GM21447 (cell line): ENCODE data around the gene NKIRAS1.
"Not testable (repeated sequence)": the region's sequence is repeated elsewhere in the genome, so short reads cannot be mapped to it uniquely, and the experiment has no call there.

ENCODE experiments used
- ATAC-seq: cut with Tn5 transposase; IDR thresholded peaks from one replicate; pipeline ENCODE4 v1.9.1; 2021; ENCODE audit not compliant: unreplicated experiment

NKIRAS1 gene

DNA sequence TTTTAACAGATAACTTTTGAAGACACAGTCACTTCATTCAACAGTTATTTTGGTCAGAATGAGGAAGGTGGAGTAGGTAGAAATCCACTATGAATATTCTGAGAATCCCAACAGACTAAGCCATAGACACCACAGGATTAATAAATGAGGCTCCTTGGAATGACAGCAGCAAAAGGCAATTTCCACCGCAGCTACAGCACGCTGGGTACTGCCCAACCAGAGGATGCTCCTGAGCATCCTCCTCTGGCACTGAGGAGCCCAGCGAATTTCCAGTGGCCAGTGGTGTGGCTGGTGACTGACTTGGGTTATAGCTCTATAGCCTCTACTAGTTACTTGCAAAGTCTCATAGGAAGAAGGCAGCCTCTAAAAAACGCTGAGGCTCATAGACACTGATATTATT, 24.6 kb upstream of the NKIRAS1 start:
- no peak for ATAC-seq

DNA sequence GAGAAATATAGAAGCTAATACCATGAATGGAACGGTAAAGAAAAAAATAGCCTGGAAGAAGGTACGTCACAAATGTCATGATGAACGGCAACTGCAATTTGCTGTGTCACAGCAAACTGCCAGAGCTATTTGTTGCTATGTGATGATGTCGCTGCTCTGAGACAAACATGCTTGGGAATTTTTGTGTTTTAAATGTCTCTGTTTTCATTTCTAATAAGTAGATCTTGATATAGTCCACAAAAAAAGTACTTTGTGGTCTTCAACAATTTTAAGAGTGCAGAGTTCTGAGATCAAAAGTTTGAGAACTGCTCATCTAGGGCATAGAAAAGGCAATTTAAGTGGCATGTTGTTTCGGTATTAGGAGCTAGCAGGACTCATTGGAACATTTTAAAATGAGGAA, 24.0 kb upstream of the NKIRAS1 start:
- ATAC-seq: no peak

DNA sequence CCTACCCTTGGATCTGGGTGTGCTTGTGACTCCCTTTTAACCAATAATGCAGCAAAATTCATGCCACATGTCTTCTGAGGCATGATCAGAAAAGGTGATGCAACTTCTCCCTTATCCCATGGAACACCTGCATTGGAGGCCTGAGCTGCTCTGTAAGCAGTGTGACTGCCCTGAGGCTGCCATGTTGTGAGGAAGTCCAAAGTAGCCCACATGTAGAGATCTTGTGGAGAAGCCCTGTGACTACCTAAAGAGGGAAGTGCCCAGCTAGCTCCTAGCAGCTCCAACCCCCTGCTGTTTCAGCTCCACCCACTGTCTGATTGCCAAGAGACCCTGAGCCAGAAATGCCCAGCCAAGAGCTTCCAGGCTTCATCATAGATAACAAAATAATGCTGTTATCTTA, 21.9 kb upstream of the NKIRAS1 start:
- no peak for ATAC-seq

DNA sequence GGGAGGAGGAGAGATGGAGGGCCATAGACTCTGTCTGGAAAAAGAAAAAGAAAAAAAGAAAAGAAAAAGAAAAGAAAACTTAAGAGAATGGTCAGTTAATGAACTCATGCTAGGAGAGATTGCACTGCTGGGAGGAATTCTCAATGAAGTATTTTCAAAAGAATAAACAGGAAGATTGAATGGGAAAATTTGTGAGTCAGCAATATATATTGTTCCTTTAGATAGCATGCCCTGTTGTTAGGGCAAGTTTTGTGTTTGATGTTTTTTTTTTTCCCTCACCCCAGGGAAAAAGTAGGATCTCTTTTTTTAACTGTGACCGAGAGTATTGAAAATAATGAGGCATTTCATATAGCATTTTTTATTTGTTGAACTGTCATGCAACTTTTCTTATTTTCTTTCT, 20.5 kb upstream of the NKIRAS1 start:
- ATAC-seq: no peak

DNA sequence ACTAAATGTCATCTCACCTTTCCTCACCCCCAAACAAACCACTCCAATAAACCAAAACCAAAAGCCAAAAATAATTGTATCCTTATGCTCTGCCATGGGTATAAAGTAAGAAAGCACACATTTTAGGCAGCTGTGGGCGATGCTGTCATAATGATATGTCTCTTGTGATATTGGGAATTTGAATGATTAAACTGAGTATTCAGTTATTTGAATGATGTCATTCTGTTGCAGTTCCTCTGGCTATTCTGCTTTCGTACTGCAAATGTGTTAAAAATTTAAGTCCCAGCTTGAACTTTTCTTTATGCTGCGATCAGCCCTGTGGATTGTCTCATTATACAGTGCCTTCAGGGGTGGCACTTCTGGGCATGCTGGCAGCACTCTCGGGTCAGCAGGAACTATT, 17.5 kb upstream of the NKIRAS1 start:
- no peak for ATAC-seq

DNA sequence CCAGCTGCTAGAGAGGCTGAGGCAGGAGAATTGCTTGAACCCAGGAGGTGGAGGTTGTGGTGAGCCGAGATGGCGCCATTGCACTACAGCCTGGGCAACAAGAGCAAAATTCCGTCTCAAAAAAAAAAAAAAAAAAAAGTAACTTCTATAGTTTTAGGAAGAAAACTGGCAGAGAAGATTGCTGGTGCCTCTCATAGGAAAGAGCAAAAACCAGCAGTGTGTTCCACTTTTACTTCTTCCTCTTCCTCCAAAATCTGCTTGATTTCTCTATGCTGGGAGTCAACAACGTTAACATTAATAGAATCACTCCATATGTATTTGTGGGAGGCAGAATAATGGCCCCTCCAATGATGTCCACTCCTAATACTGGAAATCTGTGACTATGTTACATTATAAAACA, 15.8 kb upstream of the NKIRAS1 start:
- no peak for ATAC-seq

DNA sequence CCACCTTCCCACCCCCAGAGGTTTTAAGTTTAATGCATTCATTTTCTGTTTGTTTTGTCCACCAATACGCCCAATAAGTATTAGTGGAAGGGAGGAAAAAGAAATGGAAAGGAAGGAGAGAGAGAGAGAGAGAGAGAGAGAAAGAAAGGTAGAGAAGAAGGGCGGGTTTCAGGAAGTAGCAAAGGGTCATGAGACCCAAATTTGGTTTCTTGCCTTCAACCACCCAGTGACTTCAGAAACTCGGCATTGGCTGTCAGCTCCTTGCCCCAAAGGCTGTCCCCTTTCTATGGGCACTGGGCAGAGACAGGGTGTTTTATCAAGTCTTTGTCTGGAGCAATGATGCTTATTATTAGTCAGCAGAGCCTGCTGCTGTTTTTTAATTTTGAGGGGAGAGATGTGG, 14.8 kb upstream of the NKIRAS1 start:
- no peak for ATAC-seq

DNA sequence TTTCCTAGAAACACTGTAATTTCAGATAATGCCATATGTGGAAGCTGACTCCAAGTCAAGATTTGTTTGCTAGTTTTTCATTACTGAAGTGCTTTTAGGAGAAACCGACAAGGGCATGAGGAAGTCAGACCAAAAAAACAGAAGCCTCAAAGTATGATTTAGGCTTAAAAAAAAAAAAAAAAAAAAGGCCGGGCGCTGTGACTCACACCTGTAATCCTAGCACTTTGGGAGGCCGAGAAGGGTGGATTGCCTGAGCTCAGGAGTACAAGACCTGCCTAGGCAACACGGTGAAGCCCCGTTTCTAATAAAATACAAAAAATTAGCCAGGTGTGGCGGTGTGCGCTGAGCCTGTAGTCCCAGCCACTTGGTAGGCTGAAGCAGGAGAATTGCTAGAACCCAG, 11.7 kb upstream of the NKIRAS1 start:
- no peak for ATAC-seq

DNA sequence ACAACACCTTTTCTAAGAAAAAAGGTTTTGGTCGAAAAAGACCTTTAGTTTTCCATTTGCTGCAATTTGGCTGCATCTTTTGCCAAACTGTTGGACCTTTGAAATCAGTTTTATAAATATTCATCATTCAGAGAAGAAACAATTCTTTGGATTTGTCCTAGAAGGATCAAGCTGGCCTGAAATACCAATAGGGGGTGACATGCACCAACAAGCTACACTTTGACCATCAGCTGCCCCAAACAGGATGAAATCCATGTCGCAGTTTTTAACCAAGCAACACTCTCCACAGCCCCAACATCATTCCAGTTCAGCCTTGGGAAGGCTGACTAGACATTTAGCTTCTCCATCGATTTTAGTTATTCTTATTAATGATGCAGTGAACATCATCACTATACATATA, 9.9 kb upstream of the NKIRAS1 start:
- ATAC-seq: no peak

DNA sequence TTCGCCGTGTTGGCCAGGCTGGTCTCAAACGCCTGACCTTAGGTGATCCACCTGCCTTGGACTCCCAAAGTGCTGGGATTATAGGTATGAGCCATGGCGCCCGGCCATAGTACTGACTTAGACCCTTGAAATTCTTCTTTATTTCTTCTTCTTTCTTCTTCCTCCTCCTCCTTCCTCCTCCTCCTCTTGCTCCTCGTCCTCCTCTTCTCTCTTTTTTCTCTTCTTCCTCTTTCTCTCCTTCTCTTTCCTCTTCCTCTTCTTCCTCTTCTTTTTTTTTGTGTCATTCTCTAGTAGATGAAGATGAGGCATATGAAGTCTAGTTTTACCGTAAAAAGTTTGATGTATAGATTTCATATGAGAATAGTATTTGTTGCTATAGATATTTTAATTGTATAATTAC, 9.5 kb upstream of the NKIRAS1 start:
- ATAC-seq: no peak

DNA sequence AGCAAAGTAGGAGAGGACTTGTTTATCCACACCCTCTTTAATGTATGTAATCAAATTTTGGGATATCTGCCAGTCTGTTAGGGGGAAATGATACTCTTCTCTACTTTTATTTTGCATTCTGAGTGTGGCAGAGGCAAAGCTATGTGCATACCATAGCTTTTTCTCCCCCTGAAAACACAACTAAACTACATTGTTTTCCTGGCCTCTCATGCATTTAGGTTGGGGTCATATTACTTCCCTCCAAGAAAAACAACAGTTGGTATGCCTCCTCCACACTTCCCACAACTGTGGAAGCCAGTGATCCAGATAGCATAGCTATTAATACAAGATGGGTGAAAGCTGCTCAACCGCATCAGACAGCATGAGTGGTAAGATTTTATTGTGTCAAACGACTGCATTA, 7.0 kb upstream of the NKIRAS1 start:
- no peak for ATAC-seq

DNA sequence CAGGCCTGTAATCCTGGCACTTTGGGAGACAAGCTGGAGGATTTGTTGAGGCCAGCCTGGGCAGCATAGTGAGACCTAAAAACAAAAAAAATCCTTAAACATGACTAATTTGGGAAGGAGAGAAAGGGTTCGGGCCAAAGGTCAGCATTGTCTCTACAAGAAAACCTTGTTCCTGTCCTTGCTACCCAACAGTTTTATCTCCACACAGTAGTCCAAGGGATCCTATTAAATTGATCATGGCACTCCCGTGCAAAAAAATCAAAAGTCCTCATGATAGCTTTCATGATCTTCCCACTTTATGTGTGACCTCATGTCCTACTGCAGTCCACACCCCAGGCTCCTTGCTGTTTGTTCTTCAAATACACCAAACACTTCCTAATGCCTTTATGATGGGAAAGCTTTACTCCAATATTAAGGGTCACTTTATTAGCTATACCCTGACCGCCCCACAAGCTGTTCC, 4.3 kb upstream of the NKIRAS1 start:
- no peak for ATAC-seq

DNA sequence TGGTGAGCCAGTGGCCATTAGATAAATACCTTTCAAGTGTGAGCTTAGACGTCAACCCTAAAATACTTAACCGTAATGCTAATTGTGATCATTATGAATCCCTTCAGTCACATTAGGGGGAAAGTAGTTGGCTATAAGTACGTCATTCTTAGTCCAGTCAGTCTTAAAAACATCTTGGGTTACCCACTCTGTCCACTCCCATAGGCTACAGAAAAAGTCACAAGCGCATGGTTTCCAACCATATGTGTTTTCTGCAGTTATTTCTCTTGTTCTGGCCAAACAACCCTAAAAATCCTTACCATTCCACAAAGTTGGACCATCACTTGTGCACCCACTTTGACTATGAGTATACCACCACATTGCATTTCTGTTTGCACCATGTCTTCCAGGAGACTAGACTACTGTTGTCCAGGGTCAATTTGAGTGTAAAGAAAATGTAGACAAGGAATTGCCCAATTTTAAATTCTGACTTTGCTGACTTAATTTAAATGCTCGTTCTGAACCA, 3.4 kb upstream of the NKIRAS1 start:
- no peak for ATAC-seq

DNA sequence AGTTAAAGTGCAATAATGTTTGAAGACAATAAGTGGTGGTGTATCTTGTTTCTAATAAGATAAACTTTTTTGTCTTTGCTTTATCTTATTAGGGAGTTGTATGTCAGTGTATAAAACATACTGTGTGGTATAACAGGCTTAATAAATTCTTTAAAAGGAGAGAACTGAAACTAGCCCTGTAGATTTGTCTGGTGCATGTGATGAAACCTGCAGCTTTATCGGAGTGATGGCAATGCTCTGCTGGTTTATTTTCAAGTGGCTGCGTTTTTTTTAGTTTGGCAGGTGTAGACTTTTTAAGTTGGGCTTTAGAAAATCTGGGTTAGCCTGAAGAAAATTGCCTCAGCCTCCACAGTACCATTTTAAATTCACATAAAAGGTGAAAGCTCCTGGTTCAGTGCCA, 2.8 kb upstream of the NKIRAS1 start:
- ATAC-seq: no peak

DNA sequence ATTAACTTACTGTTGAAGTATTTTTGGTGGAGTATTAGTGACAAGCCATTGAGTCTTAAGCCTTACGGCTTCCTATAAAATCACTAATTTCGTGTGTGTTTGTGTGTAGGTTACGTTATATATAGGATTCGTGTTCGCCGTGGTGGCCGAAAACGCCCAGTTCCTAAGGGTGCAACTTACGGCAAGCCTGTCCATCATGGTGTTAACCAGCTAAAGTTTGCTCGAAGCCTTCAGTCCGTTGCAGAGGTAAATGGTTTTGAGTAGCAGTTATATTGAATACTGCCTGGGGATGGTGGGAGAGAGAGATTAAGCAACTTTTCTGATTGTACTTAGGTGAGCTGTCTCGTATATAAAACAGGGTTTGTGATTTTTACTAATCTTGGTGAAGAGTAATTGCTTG, 1.5 kb upstream of the NKIRAS1 start:
- not testable (repeated sequence) for ATAC-seq

DNA sequence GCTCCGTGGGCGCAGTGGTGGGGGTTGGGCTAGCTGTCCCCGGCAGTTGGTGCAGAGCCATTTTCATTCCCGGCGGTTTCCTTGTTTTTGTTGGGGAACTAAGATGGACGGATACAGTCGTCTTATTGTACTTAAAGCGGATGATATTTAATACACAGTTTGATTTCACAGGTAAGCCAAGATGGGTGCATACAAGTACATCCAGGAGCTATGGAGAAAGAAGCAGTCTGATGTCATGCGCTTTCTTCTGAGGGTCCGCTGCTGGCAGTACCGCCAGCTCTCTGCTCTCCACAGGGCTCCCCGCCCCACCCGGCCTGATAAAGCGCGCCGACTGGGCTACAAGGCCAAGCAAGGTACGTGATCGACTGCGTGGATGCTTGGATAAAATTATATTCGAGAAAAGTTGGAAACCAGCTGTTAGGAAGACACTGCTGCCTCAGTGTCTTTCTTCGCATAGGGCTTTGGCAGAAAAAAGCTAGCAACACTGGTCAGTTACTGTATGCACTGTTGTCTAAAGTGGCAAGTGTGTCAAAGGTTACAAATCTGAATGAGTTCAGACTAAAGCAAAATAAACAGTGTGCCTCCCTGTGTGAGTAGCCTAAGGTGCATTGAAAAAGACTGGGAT, 1.0 kb upstream of the NKIRAS1 start:
- not testable (repeated sequence) for ATAC-seq

DNA sequence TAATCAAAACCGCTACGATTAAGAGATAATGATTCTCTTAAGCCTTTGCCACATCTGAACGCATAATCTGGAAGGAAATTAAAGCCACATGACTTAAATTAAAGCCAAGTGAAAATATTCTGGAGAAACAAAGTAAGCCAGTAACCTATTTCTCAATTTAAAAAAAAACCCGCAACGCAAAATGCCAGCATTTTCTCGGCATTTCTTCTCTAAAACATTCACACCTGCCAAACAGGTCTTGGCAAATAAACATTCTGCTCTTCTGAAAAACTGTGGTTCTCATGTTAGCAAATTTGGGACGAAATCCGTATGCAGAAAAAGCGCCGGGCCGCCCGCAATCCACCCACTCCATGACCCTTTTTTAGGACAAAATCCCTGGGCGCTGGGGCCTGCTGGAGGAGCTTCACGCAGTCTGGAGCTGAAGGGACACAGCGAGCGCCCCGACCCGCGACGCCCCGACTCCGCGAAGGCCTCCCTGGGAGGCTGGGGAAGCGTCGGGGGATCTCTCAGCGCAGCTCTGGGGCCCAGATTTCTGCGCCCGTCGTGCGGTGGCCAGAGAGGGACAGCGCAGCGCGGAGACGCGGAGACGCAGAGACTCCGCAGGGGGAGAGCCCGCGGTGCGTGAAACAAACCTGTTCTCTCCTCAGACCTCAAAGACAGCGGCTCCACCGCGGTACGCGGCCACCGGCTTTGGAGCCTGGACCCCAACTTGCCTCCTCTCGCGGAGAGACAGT, 471 bp downstream of the NKIRAS1 start:
- peak; percentile 37 for ATAC-seq

DNA sequence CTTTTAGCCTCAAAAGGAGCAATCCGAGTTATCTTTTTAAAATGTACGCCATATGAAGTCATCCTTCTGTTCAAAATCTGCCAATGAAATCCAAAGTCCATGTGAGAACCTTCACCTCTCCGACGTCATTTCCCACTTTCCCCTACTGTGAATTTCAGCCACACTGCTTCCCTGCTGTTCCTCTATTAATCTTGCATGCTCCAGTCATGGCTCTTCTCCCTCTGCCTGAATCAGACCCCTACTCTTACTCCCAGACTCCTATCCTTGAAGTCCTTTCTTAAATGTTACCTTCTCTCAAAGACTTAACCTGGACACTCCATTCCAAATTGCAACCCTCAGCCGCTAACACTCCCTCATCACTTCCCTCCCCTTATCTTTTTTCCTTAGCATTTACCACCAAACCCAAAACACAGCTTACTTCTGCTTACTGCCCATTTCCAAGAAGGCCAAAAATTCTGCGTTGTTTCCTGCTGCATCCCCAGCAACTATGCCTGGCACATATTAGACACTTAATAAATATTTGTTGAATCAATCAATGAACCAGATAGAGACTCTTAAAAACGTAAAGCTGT, 1.2 kb downstream of the NKIRAS1 start:
- no peak for ATAC-seq

DNA sequence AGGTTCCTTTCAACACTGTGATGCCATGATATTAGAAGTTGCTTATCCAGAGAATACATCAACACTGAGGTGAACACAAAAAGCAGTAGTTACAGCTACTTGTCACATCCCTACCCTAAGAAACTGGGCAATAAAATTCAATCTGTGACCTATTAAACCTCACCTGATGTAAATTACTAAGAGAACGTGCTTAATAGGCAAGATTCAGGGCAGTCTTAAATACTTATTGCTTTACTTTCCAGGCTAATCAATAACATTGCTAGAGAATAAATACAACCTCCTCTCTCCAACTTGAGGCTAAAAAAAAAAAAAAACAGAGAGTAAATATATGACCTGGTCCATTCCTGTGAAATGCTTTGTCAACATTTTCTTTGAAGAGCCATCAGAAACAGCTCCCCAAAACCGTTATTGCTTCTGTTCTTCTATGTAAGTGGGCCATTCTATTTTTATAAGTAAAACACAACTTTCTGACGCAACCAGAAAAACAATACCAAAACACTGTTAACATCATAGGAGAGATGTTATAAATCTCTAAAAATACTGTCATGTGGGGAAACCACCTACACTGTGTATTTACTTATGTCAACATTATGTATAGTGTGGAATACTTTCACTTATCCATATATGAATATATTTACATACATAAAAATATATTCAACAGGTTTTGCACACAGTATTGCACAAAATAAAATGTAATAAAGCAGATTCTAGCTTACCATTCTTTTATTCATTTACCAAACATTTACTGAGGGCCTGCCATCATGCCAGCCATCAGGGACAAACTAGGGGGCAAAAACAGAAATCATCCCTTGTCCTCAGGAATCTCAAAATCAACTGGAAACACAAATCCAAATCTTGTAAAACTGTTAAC, 2.7 kb downstream of the NKIRAS1 start:
- no peak for ATAC-seq

DNA sequence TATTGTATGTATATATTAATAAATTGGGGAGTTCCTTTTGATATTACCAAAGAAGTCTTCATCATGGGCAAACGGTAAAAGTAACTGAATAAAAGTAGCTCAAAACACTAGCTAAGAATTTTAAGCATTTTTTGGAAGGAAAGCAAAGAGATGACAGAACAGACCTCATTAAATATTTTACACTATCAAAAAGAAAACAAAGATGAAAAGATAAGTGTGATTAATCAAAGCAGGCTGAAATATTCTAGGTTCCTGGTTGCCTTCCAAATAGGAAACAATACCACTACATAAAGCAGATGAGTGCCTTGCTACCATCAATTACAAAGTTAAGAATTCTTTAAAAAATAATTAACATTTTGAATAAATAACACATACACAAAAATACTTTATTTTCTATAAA, 3.6 kb downstream of the NKIRAS1 start:
- no peak for ATAC-seq

DNA sequence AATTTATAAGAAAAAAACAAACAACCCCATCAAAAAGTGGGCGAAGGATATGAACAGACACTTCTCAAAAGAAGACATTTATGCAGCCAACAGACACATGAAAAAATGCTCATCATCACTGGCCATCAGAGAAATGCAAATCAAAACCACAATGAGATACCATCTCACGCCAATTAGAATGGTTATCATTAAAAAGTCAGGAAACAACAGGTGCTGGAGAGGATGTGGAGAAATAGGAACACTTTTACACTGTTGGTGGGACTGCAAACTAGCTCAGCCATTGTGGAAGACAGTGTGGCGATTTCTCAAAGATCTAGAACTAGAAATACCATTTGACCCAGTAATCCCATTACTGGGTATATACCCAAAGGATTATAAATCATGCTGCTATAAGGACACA, 4.5 kb downstream of the NKIRAS1 start:
- ATAC-seq: not testable (repeated sequence)
